Measurements from ENCODE around the gene SLC25A53.
A peak's percentile ranks its signal among the peaks of the same experiment; 100 is the strongest.
"Not testable (repeated sequence)": the region's sequence is repeated elsewhere in the genome, so short reads cannot be mapped to it uniquely, and the experiment has no call there.

SLC25A53 gene

GRCh38 chrX:104134583-104135261, 22.1 kb downstream of the SLC25A53 start:
- no peak for DNase-seq (ENCODE audit: low read depth in 2 of 2)

GRCh38 chrX:104130808-104131207, 26.0 kb downstream of the SLC25A53 start:
- no peak for DNase-seq (ENCODE audit: low read depth in 2 of 2)

- no peak for DNase-seq (ENCODE audit: low read depth in 2 of 2)
These were observed 30.0 kb downstream of the SLC25A53 start for GRCh38 chrX:104126856-104127255.

- DNase-seq (ENCODE audit: low read depth in 2 of 2) = no peak
These were observed 34.0 kb downstream of the SLC25A53 start for GRCh38 chrX:104122829-104123228.

- no peak for DNase-seq (ENCODE audit: low read depth in 2 of 2)
These were observed 38.0 kb downstream of the SLC25A53 start for GRCh38 chrX:104118765-104119164.

GRCh38 chrX:104117759-104118158, 39.0 kb downstream of the SLC25A53 start:
- DNase-seq (ENCODE audit: low read depth in 2 of 2) = no peak

GRCh38 chrX:104113222-104113965, 43.4 kb downstream of the SLC25A53 start:
- peak; percentile 11 to 37 for DNase-seq (ENCODE audit: low read depth in 2 of 2)

- no peak for DNase-seq (ENCODE audit: low read depth in 2 of 2)
These were observed 44.4 kb downstream of the SLC25A53 start, which contains the start of gene ZCCHC18 for GRCh38 chrX:104112326-104112951. ZCCHC18 (plus strand) TSS chrX:104112523; CDS start chrX:104114112, 1,589 bp downstream.

GRCh38 chrX:104110491-104111240, 46.1 kb downstream of the SLC25A53 start:
- DNase-seq (ENCODE audit: low read depth in 2 of 2) = not testable (repeated sequence)

GRCh38 chrX:104108955-104109354, 47.9 kb downstream of the SLC25A53 start:
- no peak for DNase-seq (ENCODE audit: low read depth in 2 of 2)

GRCh38 chrX:104105330-104106262, 51.2 kb downstream of the SLC25A53 start:
- DNase-seq (ENCODE audit: low read depth in 2 of 2) = no peak

GRCh38 chrX:104104676-104105075, 52.1 kb downstream of the SLC25A53 start:
- no peak for DNase-seq (ENCODE audit: low read depth in 2 of 2)

- DNase-seq (ENCODE audit: low read depth in 2 of 2) = no peak
These were observed 57.9 kb downstream of the SLC25A53 start for GRCh38 chrX:104098919-104099318.

- DNase-seq (ENCODE audit: low read depth in 2 of 2) = peak in 1 of 2 donors; percentile 22
These were observed 58.5 kb downstream of the SLC25A53 start for GRCh38 chrX:104098151-104098808.

- no peak for DNase-seq (ENCODE audit: low read depth in 2 of 2)
These were observed 70.9 kb downstream of the SLC25A53 start for GRCh38 chrX:104085919-104086318.

GRCh38 chrX:104085477-104085876, 71.3 kb downstream of the SLC25A53 start:
- DNase-seq (ENCODE audit: low read depth in 2 of 2) = no peak

- DNase-seq (ENCODE audit: low read depth in 2 of 2) = no peak
These were observed 72.1 kb downstream of the SLC25A53 start for GRCh38 chrX:104084534-104085277.

- no peak for DNase-seq (ENCODE audit: low read depth in 2 of 2)
These were observed 72.7 kb downstream of the SLC25A53 start for GRCh38 chrX:104084063-104084462.

GRCh38 chrX:104077854-104078253, 79.0 kb downstream of the SLC25A53 start:
- DNase-seq (ENCODE audit: low read depth in 2 of 2) = not testable (repeated sequence)
